ENCODE measurements around the gene BCL11B.
"Not testable (repeated sequence)": the region's sequence is repeated elsewhere in the genome, so short reads cannot be mapped to it uniquely, and the experiment has no call there.

Gene BCL11B

GRCh38 chr14:99189201-99189801 lies 82.7 kb downstream of the BCL11B start:
- CTCF ChIA-PET, result no interaction called here
- no peak for DNase-seq (ENCODE audit: extremely low spot score)
- TF ChIP-seq ELF4 (IDR thresholded peaks at IDR 0.05) (no peak), FOXA1 (IDR thresholded peaks at IDR 0.05) (no peak), ZNF384 (IDR thresholded peaks at IDR 0.05) (no peak), FOXK2 (IDR thresholded peaks at IDR 0.05) (no peak), FOXM1 (IDR thresholded peaks at IDR 0.05; ENCODE audit: borderline replicate concordance) (no peak), LEF1 (IDR thresholded peaks at IDR 0.05; ENCODE audit: borderline replicate concordance) (no peak), HDGF (IDR thresholded peaks at IDR 0.05; ENCODE audit: borderline replicate concordance) (no peak), TARDBP (IDR thresholded peaks at IDR 0.05) (no peak), NFRKB (IDR thresholded peaks at IDR 0.05) (no peak), SP1 (IDR thresholded peaks at IDR 0.05) (no peak), CTBP1 (IDR thresholded peaks at IDR 0.05; ENCODE audit: borderline replicate concordance) (no peak), ARNT (IDR thresholded peaks at IDR 0.05) (no peak), BHLHE40 (IDR thresholded peaks at IDR 0.05; ENCODE audit: borderline replicate concordance) (no peak), L3MBTL2 (conservative IDR thresholded peaks at IDR 0.05) (no peak), SUZ12 (IDR thresholded peaks at IDR 0.05) (no peak), PKNOX1 (IDR thresholded peaks at IDR 0.05) (no peak)
- POLR2A ChIA-PET, result no interaction called here

- ChIA-PET CTCF (no interaction called here), POLR2A (no interaction called here)
- DNase-seq (ENCODE audit: extremely low spot score), result no peak
- no peak for TF ChIP-seq NFRKB (IDR thresholded peaks at IDR 0.05)
- no peak for TF ChIP-seq FOXK2 (IDR thresholded peaks at IDR 0.05)
- TF ChIP-seq SUZ12 (IDR thresholded peaks at IDR 0.05), result no peak
- no peak for TF ChIP-seq BHLHE40 (IDR thresholded peaks at IDR 0.05; ENCODE audit: borderline replicate concordance)
- no peak for TF ChIP-seq LEF1 (IDR thresholded peaks at IDR 0.05; ENCODE audit: borderline replicate concordance)
- TF ChIP-seq PKNOX1 (IDR thresholded peaks at IDR 0.05), result no peak
- TF ChIP-seq FOXA1 (IDR thresholded peaks at IDR 0.05), result no peak
- TF ChIP-seq ARNT (IDR thresholded peaks at IDR 0.05), result no peak
- no peak for TF ChIP-seq ELF4 (IDR thresholded peaks at IDR 0.05)
- no peak for TF ChIP-seq HDGF (IDR thresholded peaks at IDR 0.05; ENCODE audit: borderline replicate concordance)
- TF ChIP-seq ZNF384 (IDR thresholded peaks at IDR 0.05), result no peak
- no peak for TF ChIP-seq CTBP1 (IDR thresholded peaks at IDR 0.05; ENCODE audit: borderline replicate concordance)
- TF ChIP-seq L3MBTL2 (conservative IDR thresholded peaks at IDR 0.05), result no peak
- TF ChIP-seq TARDBP (IDR thresholded peaks at IDR 0.05), result no peak
- no peak for TF ChIP-seq SP1 (IDR thresholded peaks at IDR 0.05)
- no peak for TF ChIP-seq FOXM1 (IDR thresholded peaks at IDR 0.05; ENCODE audit: borderline replicate concordance)
These were observed 83.2 kb downstream of the BCL11B start for GRCh38 chr14:99188731-99189191.

GRCh38 chr14:99187858-99188257 lies 84.1 kb downstream of the BCL11B start:
- no peak for DNase-seq (ENCODE audit: extremely low spot score)
- ChIA-PET CTCF (no interaction called here), POLR2A (no interaction called here)
- TF ChIP-seq SUZ12 (IDR thresholded peaks at IDR 0.05), result no peak
- no peak for TF ChIP-seq BHLHE40 (IDR thresholded peaks at IDR 0.05; ENCODE audit: borderline replicate concordance)
- TF ChIP-seq ARNT (IDR thresholded peaks at IDR 0.05), result no peak
- TF ChIP-seq CTBP1 (IDR thresholded peaks at IDR 0.05; ENCODE audit: borderline replicate concordance), result no peak
- TF ChIP-seq FOXK2 (IDR thresholded peaks at IDR 0.05), result no peak
- no peak for TF ChIP-seq FOXA1 (IDR thresholded peaks at IDR 0.05)

GRCh38 chr14:99186956-99187690 lies 84.9 kb downstream of the BCL11B start:
- TF ChIP-seq ZNF384 (IDR thresholded peaks at IDR 0.05), result no peak
- TF ChIP-seq BHLHE40 (IDR thresholded peaks at IDR 0.05; ENCODE audit: borderline replicate concordance), result no peak
- TF ChIP-seq CTBP1 (IDR thresholded peaks at IDR 0.05; ENCODE audit: borderline replicate concordance), result no peak
- no peak for TF ChIP-seq FOXM1 (IDR thresholded peaks at IDR 0.05; ENCODE audit: borderline replicate concordance)
- no peak for TF ChIP-seq ELF4 (IDR thresholded peaks at IDR 0.05)
- ChIA-PET CTCF (interaction anchor here (0.8 kb wide), 1 partner anchor 15 kb away, joined by 3 read pairs; no protein-coding TSS in a partner anchor), POLR2A (no interaction called here)
- no peak for DNase-seq (ENCODE audit: extremely low spot score)

- POLR2A ChIA-PET; DNase-seq (ENCODE audit: extremely low spot score); CTCF ChIA-PET: not testable (repeated sequence)
These were observed 85.7 kb downstream of the BCL11B start for GRCh38 chr14:99186336-99186735.

- no peak for DNase-seq (ENCODE audit: extremely low spot score)
- ChIA-PET POLR2A (no interaction called here), CTCF (no interaction called here)
- TF ChIP-seq L3MBTL2 (conservative IDR thresholded peaks at IDR 0.05) (no peak), PKNOX1 (IDR thresholded peaks at IDR 0.05) (no peak), SUZ12 (IDR thresholded peaks at IDR 0.05) (no peak), FOXA1 (IDR thresholded peaks at IDR 0.05) (no peak), CTBP1 (IDR thresholded peaks at IDR 0.05; ENCODE audit: borderline replicate concordance) (no peak), FOXM1 (IDR thresholded peaks at IDR 0.05; ENCODE audit: borderline replicate concordance) (no peak), NFRKB (IDR thresholded peaks at IDR 0.05) (no peak), TARDBP (IDR thresholded peaks at IDR 0.05) (no peak), ELF4 (IDR thresholded peaks at IDR 0.05) (no peak), SP1 (IDR thresholded peaks at IDR 0.05) (no peak), ARNT (IDR thresholded peaks at IDR 0.05) (no peak), BHLHE40 (IDR thresholded peaks at IDR 0.05; ENCODE audit: borderline replicate concordance) (no peak), FOXK2 (IDR thresholded peaks at IDR 0.05) (no peak), HDGF (IDR thresholded peaks at IDR 0.05; ENCODE audit: borderline replicate concordance) (no peak), LEF1 (IDR thresholded peaks at IDR 0.05; ENCODE audit: borderline replicate concordance) (no peak), ZNF384 (IDR thresholded peaks at IDR 0.05) (no peak)
These were observed 86.4 kb downstream of the BCL11B start for GRCh38 chr14:99185436-99186068.

Data from HEK293T (cell line).